GM19438 (cell line): ENCODE results near the gene ETV3L.
"Not testable (repeated sequence)": the region's sequence is repeated elsewhere in the genome, so short reads cannot be mapped to it uniquely, and the experiment has no call there.

Experiments used
- ATAC-seq: cut with Tn5 transposase; IDR thresholded peaks from one replicate; pipeline ENCODE4 v1.9.1; 2021; ENCODE audit warnings: low read depth; ENCODE audit not compliant: unreplicated experiment

Gene ETV3L

GRCh38 chr1:157105988-157106812 lies 6.6 kb upstream of the ETV3L start:
- peak; percentile 87 for ATAC-seq

GRCh38 chr1:157105298-157105987 lies 5.8 kb upstream of the ETV3L start:
- ATAC-seq: no peak

- ATAC-seq: no peak
These were observed 5.1 kb upstream of the ETV3L start for GRCh38 chr1:157104598-157105293.

- no peak for ATAC-seq
These were observed 3.7 kb upstream of the ETV3L start for GRCh38 chr1:157103268-157103667.

GRCh38 chr1:157101149-157101548 lies 1.5 kb upstream of the ETV3L start:
- no peak for ATAC-seq

GRCh38 chr1:157098987-157099632 lies 498 bp downstream of the ETV3L start:
- ATAC-seq: not testable (repeated sequence)

- ATAC-seq: no peak
These were observed 1.1 kb downstream of the ETV3L start for GRCh38 chr1:157098519-157098918.

GRCh38 chr1:157097692-157098091 lies 1.9 kb downstream of the ETV3L start:
- ATAC-seq: no peak

GRCh38 chr1:157096881-157097280 lies 2.7 kb downstream of the ETV3L start:
- ATAC-seq: no peak

- ATAC-seq: no peak
These were observed 4.1 kb downstream of the ETV3L start for GRCh38 chr1:157095551-157095950.

- ATAC-seq: no peak
These were observed 4.5 kb downstream of the ETV3L start for GRCh38 chr1:157095091-157095490.

- no peak for ATAC-seq
These were observed 6.8 kb downstream of the ETV3L start for GRCh38 chr1:157092831-157093230.

- ATAC-seq: no peak
These were observed 7.8 kb downstream of the ETV3L start for GRCh38 chr1:157091668-157092273.

GRCh38 chr1:157091186-157091585 lies 8.4 kb downstream of the ETV3L start:
- no peak for ATAC-seq

- ATAC-seq: no peak
These were observed 8.8 kb downstream of the ETV3L start for GRCh38 chr1:157090771-157091170.

GRCh38 chr1:157090196-157090647 lies 9.4 kb downstream of the ETV3L start:
- ATAC-seq: no peak

GRCh38 chr1:157089789-157090188 lies 9.8 kb downstream of the ETV3L start:
- no peak for ATAC-seq

- ATAC-seq: no peak
These were observed 11.0 kb downstream of the ETV3L start for GRCh38 chr1:157088607-157089006.

- no peak for ATAC-seq
These were observed 12.6 kb downstream of the ETV3L start for GRCh38 chr1:157087030-157087429.

GRCh38 chr1:157086299-157086698 lies 13.3 kb downstream of the ETV3L start:
- no peak for ATAC-seq
